ENCODE data around the gene HLA-DMB.
"Not testable (repeated sequence)": the region's sequence is repeated elsewhere in the genome, so short reads cannot be mapped to it uniquely, and the experiment has no call there.

Gene HLA-DMB

DNA sequence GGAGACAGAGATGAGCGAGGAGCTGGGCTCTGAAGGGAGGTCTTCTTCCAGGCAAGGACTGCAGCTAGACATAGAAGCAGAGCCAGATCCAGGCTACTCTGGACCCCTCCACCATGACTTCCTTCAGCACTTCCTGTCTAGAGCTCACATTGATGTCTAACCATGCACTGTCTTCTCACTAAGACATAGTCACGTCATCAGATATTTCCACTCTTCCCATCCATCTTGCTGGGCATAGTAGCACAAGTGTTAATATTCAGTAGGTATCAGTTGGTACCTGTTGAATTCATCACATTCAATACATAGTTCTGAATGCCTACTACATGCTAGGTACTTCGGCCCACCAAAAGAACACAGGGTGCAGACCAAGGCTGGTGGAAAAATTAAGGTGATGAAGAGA is 9.2 kb upstream of the HLA-DMB start:
- no peak for DNase-seq (ENCODE audit: low read depth in 2 of 2)

DNA sequence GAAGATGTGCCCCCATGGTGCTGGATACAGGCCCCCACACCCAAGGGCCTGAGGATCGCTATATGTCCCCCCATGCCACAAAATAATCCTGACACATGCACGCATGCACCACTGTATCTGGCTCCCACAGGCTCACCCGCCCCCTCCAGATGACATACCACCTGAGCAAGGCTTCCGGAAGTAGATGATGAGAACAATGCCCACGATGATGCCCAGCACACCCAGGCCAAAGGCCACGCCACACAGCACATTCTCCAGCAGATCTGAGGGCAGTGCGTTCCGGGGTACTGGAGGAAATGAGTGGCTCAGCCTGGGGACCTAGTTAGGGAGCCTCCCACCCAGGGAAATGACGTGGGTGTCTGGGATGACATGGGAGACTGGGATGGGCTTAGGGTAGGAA is 8.3 kb upstream of the HLA-DMB start:
- no peak for DNase-seq (ENCODE audit: low read depth in 2 of 2)

DNA sequence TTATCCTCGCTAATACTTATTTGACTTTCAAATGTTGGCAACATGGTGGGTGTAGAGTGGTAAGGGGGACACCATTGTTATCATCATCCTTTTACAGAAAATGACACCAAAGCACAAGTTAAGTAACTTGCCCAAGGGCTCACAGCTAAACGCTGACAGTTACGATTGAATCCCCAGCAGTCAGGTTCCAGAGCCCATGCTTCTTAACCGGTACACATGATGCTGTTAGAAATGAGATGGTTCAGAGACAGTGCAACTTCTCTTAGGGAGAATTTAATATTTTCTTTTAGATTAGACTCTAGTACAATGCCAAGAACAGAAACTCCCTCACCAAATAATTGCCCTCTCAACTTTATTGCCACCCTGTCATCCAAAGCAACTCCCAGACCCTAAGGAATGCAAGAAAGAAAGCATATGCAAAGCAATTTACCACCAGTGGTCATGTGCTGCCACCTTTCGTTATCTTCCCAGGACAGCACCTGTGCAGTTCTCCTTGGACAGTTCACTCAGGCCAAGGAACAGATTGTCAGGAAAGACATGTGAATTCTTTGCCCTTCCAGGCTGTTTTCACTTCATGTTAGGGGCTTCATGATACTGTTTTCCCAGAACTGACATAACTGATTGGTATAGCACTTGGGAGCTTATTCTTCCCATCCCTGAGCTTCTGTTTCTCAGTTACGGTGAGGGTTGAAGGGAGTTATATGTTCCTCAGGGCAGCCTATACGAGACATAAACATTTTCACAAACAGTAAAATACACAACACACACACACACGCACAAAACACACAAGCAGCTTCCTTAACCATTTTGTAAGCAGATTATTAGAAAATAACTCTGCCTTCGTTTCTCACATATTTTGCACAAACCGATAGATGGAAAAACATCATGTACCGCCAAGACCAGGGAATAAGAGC is 7.0 kb upstream of the HLA-DMB start:
- DNase-seq (ENCODE audit: low read depth in 2 of 2): no peak

DNA sequence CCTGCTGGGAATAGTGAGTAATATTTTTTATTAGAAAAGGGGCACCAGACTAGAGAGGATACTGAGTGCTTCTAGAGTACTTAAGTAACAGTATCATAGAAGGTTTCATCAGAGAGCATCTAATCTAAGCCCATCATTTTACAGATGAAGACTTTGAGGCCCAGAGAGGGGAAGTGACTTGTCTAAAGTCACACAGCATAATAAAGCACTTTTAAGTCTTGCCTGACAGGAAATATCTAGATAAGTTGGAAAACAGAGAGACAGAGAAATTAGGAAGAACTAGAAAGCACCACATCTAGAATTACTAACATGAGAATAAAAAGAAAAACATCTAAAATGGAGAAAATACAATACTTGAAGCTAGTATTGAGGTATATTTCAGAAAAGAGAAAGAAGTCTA is 6.1 kb upstream of the HLA-DMB start:
- DNase-seq (ENCODE audit: low read depth in 2 of 2): no peak

DNA sequence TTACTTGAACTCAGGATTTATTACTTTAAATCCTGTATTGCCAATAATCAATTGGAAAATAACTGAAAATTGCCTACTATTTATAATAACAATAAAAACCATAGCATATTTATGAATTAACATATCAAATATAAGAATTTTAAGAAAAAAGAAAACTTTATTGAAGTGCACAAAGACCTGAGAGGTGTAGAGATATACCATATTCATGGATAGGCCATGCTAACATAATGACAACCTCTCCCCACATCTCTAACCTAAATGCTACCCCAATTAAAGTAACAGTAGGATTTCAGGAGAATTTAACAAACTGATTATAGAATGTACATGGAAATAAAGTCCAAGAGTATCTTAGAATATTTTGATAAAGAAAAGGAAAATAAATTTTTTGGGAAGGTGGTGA is 5.1 kb upstream of the HLA-DMB start:
- DNase-seq (ENCODE audit: low read depth in 2 of 2): no peak

DNA sequence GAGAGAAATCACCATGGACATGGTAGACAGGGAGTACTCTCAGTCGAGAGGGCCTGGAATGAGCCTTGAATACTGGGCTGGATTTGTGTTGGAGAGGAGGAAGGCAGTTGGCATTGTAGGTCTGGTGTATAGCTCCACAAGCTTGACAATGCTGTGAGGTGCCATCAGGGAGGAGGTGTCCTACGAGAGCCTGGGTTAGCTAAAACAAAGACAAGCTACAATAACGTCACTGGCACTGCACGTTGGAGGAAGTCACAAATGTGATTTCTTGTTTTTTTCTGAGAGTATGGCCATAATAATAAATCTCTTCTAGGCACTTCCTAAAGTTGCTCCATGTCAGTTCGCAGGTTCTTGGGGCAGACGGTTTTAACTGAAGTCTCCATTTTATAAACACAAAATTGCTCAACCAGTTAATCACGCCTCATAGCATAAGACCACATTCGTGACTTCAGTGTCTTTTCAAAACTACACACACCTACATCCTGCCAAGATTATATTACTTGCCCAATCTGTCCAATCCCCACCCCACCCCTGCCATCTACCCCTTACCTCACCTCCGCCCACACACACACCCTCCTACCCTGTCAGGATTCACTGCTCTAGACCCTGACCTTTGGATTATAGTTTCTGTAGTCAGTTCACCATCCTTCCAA is 4.4 kb upstream of the HLA-DMB start:
- DNase-seq (ENCODE audit: low read depth in 2 of 2): peak; percentile 41 to 53

DNA sequence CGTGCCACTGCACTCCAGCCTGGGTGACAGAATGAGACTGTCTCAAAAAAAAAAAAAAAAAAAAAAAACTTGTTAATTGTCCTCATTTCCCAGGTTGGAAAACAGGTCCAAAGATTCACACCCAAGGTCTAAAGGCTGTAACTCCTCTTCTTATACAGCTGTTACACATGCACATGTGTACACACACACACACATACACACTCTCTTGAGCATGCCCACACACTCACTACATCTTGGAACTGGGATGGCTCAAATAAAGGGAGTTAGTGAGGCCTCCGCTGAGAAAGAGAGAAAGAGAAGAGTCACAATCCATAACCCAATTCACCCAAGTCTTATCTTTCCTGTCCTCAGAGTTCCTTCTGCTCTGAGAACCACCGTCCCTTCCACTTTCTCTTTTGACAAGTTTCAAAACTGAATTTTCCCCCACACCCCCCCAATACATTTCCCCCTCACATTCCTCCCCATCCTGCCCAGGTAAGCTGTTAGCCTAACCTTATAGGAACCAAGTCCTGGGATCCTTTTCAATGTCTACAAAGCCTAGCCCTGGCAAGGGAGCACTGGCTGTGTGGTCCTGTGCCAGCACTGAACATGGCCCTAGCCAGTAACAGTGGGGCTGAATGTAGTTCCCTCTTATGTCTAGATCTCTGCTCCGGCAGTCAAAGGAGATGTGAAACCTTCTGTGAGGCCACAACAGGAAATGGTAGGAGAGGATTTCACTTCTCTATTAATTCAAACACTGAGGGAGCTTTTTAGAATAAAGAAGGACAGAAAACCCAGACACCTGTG is 3.2 kb upstream of the HLA-DMB start:
- no peak for DNase-seq (ENCODE audit: low read depth in 2 of 2)

DNA sequence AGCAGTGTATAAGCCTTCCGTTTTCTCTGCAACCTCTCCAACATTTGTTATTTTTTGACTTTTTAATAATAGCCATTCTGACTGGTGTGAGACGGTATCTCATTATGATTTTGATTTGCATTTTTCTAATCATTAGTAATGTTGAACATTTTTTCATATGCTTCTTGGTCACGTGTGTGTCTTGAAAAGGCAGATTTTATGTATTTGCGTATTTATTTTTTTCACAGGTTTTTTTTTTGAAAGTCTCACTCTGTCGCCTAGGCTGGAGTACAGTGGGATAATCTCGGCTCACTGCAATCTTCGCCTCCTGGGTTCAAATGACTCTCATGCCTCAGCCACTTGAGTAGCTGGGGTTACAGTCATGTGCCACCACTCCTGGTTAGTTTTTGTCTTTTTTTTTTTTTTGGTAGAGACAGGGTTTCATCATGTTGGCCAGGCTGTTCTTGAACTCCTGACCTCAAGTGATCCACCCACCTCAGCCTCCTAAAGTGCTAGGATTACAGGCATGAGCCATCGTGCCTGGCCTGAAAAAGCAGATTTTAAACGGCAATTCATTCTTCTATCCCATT is 1.8 kb upstream of the HLA-DMB start:
- DNase-seq (ENCODE audit: low read depth in 2 of 2): not testable (repeated sequence)

DNA sequence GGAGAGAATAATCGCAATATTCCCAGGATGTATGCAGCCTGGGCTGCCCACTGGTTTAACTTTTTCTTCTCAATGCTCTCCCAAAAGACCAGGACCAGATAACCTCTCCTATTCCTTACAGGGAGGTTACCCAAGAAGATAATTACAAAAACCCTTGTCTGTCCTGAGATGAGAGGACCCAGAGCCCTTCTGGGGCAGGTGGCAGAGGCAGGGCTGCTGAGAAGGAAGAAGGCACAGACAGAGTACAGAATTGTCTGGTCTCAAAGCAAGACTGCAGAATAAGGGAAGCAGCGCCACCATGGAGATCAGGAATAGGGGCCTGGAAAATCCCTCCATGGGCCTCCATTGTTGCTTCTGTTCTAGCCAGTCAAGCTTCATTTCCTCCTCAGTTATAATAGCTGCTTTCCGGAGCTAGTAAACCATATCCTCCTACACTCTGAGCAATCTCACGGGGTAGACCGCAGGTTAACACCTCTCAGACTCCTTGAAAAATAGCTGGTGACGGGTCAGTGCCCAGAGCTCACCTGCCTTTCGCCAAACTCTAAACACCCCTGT is 463 bp upstream of the HLA-DMB start:
- peak in 1 of 2 donors; percentile 31 for DNase-seq (ENCODE audit: low read depth in 2 of 2)

DNA sequence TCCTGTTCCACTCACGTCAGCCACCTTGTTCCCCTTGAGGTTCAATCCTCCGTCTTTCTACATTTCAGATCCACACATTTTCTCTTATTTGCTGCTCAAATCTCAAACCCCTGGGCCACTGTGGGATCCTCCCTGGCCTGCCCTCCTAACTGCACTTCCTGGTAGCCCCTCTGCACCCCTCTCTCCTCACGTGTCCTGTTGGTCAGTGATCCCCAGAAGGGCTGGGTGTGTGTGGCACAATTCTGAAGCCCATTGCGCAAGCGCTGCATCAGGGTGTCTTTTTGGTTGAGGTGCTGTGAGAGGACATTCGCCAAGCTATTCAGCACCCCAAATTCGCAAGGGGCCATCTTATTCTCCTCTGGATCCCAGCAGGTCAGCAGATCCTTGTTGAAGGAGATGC is 2.3 kb downstream of the HLA-DMB start:
- DNase-seq (ENCODE audit: low read depth in 2 of 2): no peak

DNA sequence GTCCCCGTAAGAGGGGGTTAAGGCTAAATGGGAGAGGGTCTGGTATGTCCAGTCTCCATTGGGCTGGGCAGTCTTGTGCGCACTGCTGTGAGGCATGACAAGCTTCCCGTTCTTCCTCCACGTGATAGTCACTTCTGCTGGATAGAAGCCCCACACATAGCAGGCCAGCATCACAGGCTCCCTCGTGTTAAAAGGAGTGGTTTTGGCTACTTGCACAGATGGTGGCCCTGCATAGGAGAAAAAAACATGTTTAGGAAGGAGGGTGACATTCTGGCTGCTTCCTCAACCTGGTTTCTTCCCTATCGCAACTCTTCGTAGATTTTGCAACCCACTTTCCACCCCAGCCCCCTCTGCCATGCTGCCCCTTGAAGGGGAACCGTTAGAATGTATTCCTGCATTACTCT is 3.6 kb downstream of the HLA-DMB start:
- DNase-seq (ENCODE audit: low read depth in 2 of 2): no peak

DNA sequence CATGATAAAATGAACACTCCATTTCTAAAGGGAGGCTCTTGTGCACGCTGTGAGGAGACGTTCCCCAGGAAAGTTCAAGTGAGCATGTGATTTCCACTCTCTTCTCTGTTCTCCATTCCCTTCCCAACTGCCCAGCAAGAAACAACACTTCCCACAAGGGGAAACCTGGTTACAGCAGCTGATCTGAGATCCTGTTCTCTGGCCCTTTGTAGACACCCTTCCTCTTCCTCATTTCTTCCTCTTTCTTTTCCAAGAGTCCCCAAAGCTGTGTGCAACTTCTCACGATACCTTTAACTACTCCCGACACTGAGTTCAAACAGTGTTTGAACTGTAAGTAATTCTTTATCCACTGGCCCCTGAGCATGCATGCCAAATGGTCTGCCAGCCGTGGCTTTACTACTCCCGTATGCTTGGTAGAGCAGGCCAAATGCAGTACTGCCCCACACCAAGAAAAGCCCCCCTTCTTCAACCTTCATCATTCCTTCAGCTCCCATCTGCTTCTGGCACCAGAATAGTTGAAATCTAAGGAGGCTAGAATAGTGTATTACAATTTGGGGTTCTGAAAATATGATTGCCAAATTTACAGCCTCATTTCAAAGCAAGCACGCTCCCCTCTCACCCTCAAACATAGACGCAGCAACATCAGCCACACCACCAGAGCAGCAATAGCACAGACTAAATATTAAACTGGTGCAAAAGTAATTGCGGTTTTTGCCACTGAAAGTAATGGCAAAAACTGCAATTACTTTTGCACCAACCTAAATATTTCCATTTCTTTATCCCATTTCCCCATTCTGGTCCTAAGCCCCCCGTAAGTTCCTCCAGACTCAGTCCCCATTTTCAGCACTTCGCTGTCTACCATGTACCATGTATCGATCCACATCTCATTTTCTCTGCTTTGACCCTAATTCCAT is 4.3 kb downstream of the HLA-DMB start:
- DNase-seq (ENCODE audit: low read depth in 2 of 2): no peak

DNA sequence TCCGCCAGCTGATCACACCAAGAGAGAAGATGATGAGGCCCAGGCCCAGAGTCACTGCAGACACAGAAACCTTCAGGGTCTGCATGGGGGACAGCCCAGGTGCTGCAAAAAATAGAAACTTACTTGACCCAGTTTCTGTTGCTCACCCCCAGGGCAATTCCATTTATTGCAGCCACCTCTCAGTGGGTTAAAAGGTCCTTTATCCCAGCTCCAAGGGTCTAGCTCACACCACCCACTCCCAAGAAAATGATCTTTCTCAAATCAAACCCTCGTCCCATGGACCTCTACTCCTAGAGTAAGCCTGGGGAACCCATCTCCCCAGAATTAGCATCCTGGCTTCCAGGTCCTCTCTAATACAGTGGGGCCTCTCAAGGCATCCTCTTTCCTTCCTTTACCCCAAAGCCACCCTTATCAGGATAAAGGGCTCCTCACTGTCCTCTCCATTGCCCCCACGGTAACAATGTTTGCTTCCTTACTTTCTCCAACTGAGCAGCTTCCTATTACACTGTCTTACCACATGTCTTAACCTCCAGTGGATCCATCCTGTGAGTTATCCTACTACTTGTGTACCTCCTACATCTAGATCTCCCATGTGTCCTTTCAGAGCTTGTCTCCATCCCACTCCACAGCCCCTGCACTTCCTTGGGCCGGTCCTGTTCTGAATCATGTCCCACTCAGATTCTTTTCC is 5.1 kb downstream of the HLA-DMB start:
- no peak for DNase-seq (ENCODE audit: low read depth in 2 of 2)

DNA sequence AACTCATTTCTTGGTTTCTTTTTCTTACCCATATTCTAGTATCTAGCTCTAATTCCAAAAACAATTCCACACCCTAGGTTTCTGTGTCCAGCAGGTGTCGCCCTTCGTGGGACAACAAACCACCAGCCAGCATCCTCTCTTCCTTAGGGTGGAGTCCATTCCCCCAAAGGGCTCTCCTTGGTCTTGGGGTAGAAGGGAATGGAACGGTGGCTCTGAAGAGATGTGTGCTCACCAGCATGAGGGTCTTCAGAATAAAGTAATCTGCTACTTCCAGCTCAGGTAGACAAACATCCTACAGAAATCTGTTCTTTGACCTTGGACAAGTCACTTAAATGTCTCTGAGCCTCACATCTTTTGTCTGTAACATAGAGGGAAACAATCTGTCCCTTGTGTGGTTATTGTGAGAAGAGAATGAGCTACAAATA is 7.2 kb downstream of the HLA-DMB start:
- peak; percentile 57 to 70 for DNase-seq (ENCODE audit: low read depth in 2 of 2)

DNA sequence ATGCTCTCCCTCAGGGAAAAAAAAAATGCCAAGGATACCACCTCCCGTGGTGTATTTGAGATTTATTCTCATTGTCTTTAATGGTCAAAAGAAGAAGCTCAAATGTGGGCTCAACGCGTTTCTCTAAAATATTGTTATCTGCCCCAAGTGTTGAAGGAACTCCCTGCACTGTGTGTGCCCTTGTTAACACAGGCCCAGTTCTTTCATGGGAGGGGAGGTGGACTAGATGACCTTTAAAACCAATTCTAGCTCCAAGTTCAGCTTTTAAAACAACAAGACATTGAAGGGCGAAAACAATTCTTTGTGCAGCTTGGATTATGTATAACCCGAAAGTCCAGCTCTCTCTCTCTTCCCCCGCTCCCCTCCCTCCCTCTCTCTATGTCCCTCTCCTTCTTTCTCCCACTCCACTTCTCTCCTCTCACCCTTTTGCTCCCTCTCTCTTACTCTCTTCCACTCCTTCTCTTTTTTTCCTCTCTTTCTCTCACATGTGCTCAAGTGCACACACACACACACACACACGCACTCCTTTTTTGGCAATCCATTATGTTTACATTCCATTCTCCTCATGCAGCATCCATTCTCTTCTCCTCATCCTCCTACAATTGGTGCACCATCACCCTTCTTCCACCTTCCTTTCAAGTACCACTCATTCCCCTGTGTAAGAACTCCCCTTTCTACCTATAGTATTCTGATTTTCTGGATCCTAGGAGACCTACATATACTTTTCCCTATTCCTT is 8.5 kb downstream of the HLA-DMB start:
- no peak for DNase-seq (ENCODE audit: low read depth in 2 of 2)

DNA sequence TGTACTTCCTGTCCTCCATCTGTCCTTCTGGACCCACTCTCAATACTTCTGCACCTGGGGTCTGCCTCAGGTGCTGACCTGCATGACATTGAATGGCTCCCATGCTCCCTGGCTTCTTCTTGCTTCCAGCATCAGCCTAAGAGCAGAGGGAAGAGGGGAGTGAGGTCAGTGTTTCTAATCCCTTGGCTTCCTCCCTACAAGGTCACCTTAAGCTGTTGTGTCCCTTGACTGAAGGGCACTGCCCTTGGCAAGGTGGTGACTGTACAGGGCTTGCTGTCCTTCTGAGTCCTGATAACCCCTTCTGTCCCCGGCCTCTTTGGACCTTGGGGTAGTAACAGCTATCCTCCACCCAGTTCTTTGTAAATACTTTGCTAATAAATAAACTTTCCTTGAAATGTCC is 9.6 kb downstream of the HLA-DMB start:
- DNase-seq (ENCODE audit: low read depth in 2 of 2): no peak

DNA sequence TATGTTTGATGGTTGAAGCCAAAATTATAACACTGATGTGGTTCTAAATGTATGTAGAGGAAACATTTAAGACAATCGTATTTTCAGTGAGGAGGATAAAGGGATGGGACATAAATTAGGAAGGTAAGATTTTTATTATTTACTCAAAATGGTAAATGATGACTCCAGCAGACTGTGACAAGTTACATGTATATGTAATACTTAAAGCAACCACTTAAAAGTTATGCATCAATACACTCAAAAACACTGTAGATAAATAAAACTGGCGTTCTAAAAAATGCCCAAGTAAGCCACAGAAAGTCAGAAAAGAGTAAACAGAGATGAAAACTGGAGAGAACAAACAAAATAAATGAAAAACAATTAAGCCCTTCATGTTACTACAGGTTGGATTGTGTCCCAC is 18.7 kb downstream of the HLA-DMB start:
- no peak for DNase-seq (ENCODE audit: low read depth in 2 of 2)

DNA sequence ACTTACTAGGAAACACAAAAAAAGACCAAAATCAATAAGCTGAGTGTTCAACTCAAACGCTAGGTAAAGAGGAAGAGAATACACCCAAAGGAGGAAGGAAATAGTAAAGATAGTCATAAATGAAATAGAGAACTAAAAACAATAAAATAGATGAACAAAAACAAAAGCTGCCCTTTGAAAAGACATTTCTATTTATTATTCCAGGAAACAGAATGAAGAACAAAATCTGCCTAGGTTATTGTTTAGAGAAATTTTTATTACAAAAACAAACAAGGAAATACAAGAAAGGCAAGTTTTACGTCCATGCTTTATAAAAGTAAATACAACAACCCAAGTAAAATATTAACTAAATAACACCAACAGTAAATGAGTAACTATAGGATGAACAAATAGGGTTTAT is 20.1 kb downstream of the HLA-DMB start:
- DNase-seq (ENCODE audit: low read depth in 2 of 2): no peak

DNA sequence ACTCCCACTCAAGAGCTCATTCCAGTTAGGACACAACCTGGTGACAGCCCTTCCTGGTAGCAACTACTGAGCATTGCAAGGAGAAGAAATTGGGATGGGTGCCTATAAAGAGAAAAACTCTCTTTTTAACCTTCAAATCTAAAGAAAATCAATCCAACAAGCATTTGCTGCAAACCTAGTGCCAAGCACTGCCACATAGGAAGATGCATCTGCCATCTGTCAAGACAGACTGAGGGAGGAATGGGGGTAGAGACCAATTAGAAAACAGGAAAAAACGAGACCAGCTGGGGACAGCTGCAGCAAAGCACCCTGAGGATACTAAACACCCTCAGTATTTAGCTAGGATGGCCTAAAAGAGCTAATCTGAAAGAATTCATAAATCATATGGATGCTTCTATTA is 27.9 kb downstream of the HLA-DMB start:
- DNase-seq (ENCODE audit: low read depth in 2 of 2): no peak

All from stimulated activated CD8-positive, alpha-beta memory T cell treated with anti-CD3 and anti-CD28 coated beads, Interleukin-2, amount 100 ng/mL, for 48 hours (primary cell).